ENCODE data around the gene CFAP20. TPM values are rescaled to one million over a fixed set of nuclear protein-coding genes. Genes with fewer than 3 reads are reported as not detected.

Gene CFAP20
- total RNA-seq, 1 experiment from 2014 or later, result 59.7 TPM

DNA sequence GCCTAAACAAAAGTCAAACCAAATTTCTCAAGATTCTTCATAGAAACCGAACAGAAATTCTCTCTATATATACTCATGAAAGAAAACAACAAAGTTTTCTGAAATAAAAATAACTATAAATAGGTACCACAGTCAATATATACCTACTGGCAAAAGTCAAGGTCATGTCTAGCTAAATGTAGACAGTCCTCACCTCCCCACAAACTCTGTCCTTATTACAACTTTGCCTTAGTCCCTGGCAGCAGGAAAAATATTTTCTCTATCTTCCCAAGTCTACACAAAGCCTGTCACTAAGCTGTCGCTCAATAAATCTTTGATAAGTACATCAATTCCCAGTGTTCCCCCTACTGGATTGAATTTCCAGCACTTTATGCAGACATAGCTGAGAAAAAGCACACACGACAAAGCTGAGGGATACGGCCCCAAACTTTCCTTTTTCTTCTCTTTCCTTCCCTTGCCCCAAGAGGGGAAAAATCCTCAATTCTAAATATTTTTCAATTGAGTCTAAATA, 2.7 kb downstream of the CFAP20 start:
- peaks cover 23% of the 10 kb centered on the region; the same call in 1 of the 2 replicates for H4K20me1 ChIP-seq (ENCODE audit: insufficient read depth)
- no peak overlapping the region for H3K9ac ChIP-seq (ENCODE audit: low read length)
- H3K9me3 ChIP-seq (ENCODE audit: control insufficient read depth in 1 of 2, insufficient read depth in 1 of 2, low read depth in 1 of 2, low read length in 2 of 2), result no peaks in the 10 kb centered on the region
- no peak overlapping the region for H3K27ac ChIP-seq (ENCODE audit: low read depth, low read length)
- no peak overlapping the region for H3K4me3 ChIP-seq (replicated peaks in 1 of 2; ENCODE audit: low read depth in 1 of 2, low read length in 2 of 2)
- no peaks in the 10 kb centered on the region for H3K36me3 ChIP-seq (ENCODE audit: control insufficient read depth in 1 of 2, insufficient read depth in 2 of 2, low read length in 2 of 2)
- no peak for DNase-seq (ENCODE audit: low read depth, low spot score)
- peak overlapping the region; percentile 95; the same call in 1 of the 2 replicates for H3K4me2 ChIP-seq (ENCODE audit: low read length)
- peaks cover 13 to 34% of the 10 kb centered on the region in 2 experiments; a peak in 3 of 4 replicates for H3K4me1 ChIP-seq (ENCODE audit: control insufficient read depth in 1 of 2, insufficient read depth in 2 of 2, low read length in 2 of 2)
- ATAC-seq, result no peak
- intact Hi-C loops (cut with micrococcal nuclease), result no loop called here
- ChIA-PET CTCF (interaction anchor here (1.0 kb wide), 1 partner anchor 29 kb away, joined by 3 read pairs; no protein-coding TSS in a partner anchor), POLR2A (no interaction called here), RAD21 (ENCODE audit: low non-redundant PET in 1 of 2, low total read pairs in 2 of 2, uncharacterized antibody in 2 of 2, unreplicated experiment in 2 of 2) (no interaction called here)
- peaks cover 73% of the 10 kb centered on the region for H3K79me2 ChIP-seq (ENCODE audit: insufficient read depth, low read length)
- no peak overlapping the region for H2AFZ ChIP-seq (ENCODE audit: low read depth, low read length, poor library complexity, severe bottlenecking)
- no peaks in the 10 kb centered on the region for H3K27me3 ChIP-seq (ENCODE audit: insufficient read depth, low read length)
- H3K9me2 ChIP-seq (ENCODE audit: insufficient read depth), result no peaks in the 10 kb centered on the region
- no peak for TF ChIP-seq RAD21 (IDR thresholded peaks at IDR 0.05; ENCODE audit: low read depth)
- TF ChIP-seq YY1 (IDR thresholded peaks at IDR 0.05; ENCODE audit: extremely low read depth, insufficient replicate concordance, low read depth, low read length), result no peak
- TF ChIP-seq MAX (IDR thresholded peaks at IDR 0.05), result no peak
- TF ChIP-seq, protein P1, sequence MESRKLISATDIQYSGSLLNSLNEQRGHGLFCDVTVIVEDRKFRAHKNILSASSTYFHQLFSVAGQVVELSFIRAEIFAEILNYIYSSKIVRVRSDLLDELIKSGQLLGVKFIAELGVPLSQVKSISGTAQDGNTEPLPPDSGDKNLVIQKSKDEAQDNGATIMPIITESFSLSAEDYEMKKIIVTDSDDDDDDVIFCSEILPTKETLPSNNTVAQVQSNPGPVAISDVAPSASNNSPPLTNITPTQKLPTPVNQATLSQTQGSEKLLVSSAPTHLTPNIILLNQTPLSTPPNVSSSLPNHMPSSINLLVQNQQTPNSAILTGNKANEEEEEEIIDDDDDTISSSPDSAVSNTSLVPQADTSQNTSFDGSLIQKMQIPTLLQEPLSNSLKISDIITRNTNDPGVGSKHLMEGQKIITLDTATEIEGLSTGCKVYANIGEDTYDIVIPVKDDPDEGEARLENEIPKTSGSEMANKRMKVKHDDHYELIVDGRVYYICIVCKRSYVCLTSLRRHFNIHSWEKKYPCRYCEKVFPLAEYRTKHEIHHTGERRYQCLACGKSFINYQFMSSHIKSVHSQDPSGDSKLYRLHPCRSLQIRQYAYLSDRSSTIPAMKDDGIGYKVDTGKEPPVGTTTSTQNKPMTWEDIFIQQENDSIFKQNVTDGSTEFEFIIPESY (IDR thresholded peaks at IDR 0.05; ENCODE audit: extremely low read depth, insufficient replicate concordance, low read length), result no peak
- no peak for TF ChIP-seq ZFX (IDR thresholded peaks at IDR 0.05)
- TF ChIP-seq SRF (IDR thresholded peaks at IDR 0.05; ENCODE audit: low read depth), result no peak
- TF ChIP-seq ZNF274 (IDR thresholded peaks at IDR 0.05; ENCODE audit: low read depth, low read length), result no peak
- no peak for TF ChIP-seq ELF1 (IDR thresholded peaks at IDR 0.05; ENCODE audit: borderline replicate concordance, low read depth)
- TF ChIP-seq, protein P2, sequence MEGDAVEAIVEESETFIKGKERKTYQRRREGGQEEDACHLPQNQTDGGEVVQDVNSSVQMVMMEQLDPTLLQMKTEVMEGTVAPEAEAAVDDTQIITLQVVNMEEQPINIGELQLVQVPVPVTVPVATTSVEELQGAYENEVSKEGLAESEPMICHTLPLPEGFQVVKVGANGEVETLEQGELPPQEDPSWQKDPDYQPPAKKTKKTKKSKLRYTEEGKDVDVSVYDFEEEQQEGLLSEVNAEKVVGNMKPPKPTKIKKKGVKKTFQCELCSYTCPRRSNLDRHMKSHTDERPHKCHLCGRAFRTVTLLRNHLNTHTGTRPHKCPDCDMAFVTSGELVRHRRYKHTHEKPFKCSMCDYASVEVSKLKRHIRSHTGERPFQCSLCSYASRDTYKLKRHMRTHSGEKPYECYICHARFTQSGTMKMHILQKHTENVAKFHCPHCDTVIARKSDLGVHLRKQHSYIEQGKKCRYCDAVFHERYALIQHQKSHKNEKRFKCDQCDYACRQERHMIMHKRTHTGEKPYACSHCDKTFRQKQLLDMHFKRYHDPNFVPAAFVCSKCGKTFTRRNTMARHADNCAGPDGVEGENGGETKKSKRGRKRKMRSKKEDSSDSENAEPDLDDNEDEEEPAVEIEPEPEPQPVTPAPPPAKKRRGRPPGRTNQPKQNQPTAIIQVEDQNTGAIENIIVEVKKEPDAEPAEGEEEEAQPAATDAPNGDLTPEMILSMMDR (IDR thresholded peaks at IDR 0.05 in 2 of 3, conservative IDR thresholded peaks at IDR 0.05 in 1 of 3; ENCODE audit: borderline replicate concordance in 1 of 3, insufficient read depth in 1 of 3, low read depth in 2 of 3, low read length in 2 of 3), result no peak
- no peak for TF ChIP-seq EZH2 (IDR thresholded peaks at IDR 0.05)
- TF ChIP-seq TCF7L2 (IDR thresholded peaks at IDR 0.05; ENCODE audit: borderline replicate concordance, extremely low read depth, insufficient read depth, insufficient read length), result no peak
- no peak for TF ChIP-seq POLR2AphosphoS5 (IDR thresholded peaks at IDR 0.05; ENCODE audit: low read depth, low read length)
- TF ChIP-seq JUND (IDR thresholded peaks at IDR 0.05), result no peak
- no peak for TF ChIP-seq POLR2A (IDR thresholded peaks at IDR 0.05; ENCODE audit: borderline replicate concordance, extremely low read depth, insufficient read depth, insufficient read length)
- TF ChIP-seq FOSL1 (IDR thresholded peaks at IDR 0.05; ENCODE audit: low read depth), result no peak
- TF ChIP-seq REST (IDR thresholded peaks at IDR 0.05; ENCODE audit: low read depth), result no peak
- no peak for TF ChIP-seq CEBPB (IDR thresholded peaks at IDR 0.05; ENCODE audit: low read depth)
- no peak for TF ChIP-seq EGR1 (IDR thresholded peaks at IDR 0.05; ENCODE audit: low read depth)
- BruUV-seq (replicated peaks), result no TSS peak

Data from HCT116 (cell line).